Right forelimb (tissue), 1 donor: ENCODE results near the gene OXTR.

Experiments used
- DNase-seq: peaks from one replicate; pipeline ENCODE4 v3.0.0-alpha.2; 2018

Gene OXTR

DNA sequence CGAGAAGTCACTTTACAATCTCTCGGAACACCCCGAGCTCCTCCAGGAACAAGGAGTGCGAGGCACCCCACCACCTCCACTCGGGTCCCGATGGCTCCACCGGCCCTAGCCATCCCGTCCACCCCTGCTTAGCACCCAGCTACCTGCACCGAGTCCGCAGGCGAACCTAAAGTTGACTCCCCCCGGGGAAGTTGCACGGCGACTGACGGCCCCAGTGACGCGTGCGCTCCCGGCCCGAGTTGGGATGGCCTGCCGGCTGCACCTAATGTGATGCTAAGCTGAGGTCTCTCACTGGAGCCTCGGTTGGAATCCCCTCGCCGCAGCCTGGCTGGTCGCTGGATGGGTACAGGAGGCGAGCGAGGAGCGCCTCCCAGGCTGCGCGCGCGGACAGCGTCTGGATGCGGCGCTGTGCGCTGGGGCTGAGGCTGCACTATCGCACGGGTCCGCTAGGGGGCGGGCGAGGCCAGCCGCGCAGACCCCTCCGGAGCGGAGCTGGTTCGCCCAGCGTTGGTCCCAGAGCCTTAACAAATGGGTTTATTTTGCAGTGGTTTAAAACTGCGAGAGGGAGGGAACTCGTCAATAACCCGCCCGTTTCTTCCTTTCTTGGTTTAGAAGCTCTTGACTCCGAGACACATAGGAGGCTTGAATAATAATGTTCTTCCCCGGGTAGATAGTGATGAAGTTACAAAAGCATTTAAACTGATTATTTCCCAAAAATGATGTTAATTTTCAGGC lies at the start of gene OXTR:
Gene OXTR (minus strand): TSS at position 526 of the 735 bp plus-strand sequence. CDS start 1,426 bp downstream, outside the sequence.
- peak; percentile 86 for DNase-seq

- DNase-seq, result no peak
Observed at GRCh38 chr3:8817486-8817885, 48.1 kb upstream of the OXTR start.

DNA sequence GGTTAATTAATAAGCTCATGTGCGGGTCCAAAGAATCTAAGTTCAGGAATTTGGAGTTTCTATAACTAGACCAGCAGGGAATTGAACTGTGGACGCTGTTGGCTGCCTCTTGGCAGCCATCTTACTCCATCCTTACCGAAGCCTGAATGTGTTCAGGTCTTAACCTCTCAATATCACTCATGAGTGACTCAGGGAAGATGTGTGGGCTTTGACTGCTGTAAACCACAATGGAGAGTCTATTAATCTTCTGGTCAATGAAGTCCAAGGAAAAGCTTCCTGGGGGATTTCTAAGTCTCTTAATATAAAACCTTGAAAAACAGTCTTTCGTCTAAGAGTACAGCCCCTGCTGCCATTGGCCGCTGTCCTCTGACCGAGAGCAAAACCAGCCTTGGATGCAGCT lies 46.7 kb upstream of the OXTR start:
- DNase-seq, result no peak

- no peak for DNase-seq
Observed at GRCh38 chr3:8813411-8813810, 44.0 kb upstream of the OXTR start.

DNA sequence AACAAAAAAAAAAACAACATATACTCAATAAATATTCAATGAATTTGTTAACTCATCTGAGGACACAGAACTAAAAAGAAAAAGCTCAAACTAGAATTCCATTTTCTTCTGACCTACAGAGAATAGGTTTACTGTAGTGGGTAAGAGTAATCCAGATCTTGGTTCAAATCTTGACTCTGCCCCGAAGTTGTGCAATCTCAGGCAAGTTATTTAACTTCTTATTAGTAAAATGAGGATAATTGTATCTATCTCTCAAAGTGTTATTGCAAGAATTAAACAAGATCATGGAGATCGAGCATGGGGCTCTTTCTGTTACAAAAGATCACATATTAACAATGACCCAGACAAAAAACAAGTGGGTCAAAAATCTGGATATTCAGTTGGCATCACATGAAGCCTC lies 41.1 kb upstream of the OXTR start:
- no peak for DNase-seq

GRCh38 chr3:8805774-8806173 lies 36.4 kb upstream of the OXTR start:
- DNase-seq, result no peak

DNA sequence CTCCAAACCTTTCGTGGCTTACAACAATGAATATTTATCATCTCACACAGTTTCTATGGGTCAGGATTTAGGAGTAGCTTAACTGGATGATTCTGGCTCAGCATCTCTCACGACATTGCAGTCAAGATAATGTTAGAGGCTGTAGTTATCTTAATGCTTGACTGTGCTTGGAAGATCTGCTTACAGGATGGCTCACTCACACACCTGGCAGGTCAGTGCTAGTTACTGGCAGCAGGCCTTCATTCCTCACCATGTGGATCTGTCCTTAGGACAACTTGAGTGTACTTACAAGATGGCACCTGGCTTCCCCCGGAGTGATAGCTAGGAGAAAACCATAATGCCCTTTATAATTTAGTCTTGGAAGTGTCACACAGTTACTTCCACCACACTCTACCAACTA lies 32.8 kb upstream of the OXTR start:
- no peak for DNase-seq

DNA sequence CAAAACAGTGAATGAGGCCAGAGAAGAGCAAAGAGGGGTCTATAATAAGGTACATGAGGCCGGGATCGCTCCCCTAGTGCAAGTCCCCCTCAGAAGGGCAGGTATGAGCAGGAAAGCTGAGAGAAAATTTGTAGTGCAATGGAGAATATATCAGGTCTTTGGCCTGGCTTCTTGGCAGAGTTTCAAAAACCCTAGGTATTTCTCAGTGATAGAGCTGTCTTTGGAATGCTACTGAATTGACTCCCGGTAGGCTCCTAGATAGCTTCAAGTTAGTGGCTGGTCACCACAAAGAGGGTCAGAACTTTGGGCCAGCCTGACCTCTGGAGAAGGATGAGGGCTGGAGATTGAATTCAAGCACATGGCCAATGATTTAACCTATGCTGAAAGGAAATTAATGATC lies 30.6 kb upstream of the OXTR start:
- no peak for DNase-seq

- DNase-seq, result no peak
Observed at GRCh38 chr3:8794247-8794646, 24.8 kb upstream of the OXTR start.

- no peak for DNase-seq
Observed at GRCh38 chr3:8793242-8793641, 23.8 kb upstream of the OXTR start.

- DNase-seq, result no peak
Observed at GRCh38 chr3:8790529-8790928, 21.1 kb upstream of the OXTR start.

GRCh38 chr3:8784676-8785435 lies 15.4 kb upstream of the OXTR start:
- no peak for DNase-seq

DNA sequence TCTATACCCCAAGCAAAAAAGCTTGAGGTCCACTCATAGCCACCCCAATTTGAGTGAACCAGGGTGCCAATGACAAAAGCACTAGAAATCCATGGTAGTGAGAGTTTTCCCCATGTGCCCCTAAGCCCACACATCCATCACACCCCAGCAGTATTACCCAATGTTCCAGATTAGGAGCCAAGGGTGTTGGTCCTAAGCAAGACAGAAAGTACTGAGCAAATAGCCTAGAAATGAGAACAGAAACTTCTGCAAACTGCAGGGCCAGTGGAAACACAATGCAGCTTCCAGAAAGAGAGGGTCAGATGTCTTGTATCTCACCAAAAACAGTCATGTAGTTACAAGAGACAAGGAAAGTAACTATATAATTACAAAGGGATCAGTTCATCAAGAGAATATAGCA lies 10.9 kb upstream of the OXTR start:
- DNase-seq, result no peak

- no peak for DNase-seq
Observed at GRCh38 chr3:8778475-8778874, 9.1 kb upstream of the OXTR start.

DNA sequence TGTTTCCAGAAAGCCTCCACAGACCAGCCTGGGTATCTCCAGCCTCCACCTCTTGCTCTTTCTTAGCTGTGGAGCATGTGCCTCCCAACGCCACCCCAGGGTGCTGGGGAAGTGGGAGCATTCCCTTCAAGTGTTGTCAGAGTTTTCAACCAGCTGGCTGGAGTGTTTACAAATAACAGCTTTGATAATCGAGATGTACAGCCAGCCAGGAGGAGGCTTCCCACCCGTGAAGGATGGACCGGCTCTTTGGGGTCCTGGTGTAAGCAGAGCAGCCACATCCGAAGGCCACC lies 8.5 kb upstream of the OXTR start:
- DNase-seq, result no peak

GRCh38 chr3:8777201-8777977 lies 8.0 kb upstream of the OXTR start:
- no peak for DNase-seq

DNA sequence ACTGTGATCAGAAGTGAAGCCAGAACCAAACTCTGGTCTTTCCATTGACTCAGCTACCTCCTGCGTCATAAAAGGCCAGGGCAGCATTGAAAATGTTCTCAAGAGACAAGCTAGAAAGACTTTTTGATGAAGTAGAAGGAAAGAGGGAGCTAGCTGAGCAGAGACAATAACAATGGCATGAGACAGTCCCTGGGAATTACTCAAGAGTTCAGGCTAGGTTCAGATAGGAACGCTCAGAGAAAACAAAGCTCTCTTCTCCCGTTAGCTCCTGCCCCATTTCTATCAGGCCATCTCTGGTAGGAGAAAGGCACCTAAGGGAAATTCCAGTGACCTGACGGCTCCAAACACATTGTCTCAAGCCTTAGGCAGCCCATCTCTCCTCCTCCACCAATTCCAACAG lies 7.0 kb upstream of the OXTR start:
- no peak for DNase-seq

- DNase-seq, result no peak
Observed at GRCh38 chr3:8775602-8776001, 6.2 kb upstream of the OXTR start.

- no peak for DNase-seq
Observed at GRCh38 chr3:8775181-8775580, 5.8 kb upstream of the OXTR start.

- DNase-seq, result no peak
Observed at GRCh38 chr3:8773941-8774542, 4.6 kb upstream of the OXTR start.

- no peak for DNase-seq
Observed at GRCh38 chr3:8768364-8769087, 887 bp downstream of the OXTR start.

GRCh38 chr3:8767667-8768363 lies 1.6 kb downstream of the OXTR start:
- DNase-seq, result no peak
